ENCODE results near the gene TMEM62. TPM values are rescaled to one million over a fixed set of nuclear protein-coding genes. Genes with fewer than 3 reads are reported as not detected.
"Not testable (repeated sequence)": the region's sequence is repeated elsewhere in the genome, so short reads cannot be mapped to it uniquely, and the experiment has no call there.

The TMEM62 gene
- total RNA-seq, 2 experiments from 2014 or later = 21.2 to 34.7 TPM

DNA sequence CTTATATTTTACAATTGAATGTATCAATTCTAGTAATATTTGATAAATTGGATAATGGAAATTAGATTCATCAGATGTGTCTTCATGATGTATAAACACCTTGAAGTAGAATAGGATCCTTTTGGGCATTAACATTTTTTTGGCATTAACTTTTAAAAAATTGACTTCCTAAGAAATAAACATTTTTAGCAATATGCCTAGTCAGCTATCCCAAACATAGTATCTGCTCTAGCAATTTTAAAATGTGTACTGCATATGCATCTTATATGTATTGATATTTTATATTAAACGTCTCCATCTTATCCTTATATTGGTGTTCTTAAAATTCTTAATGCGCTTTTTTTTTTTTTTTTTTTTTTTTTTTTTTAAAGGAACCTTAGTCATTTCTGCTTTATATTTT is 60.3 kb downstream of the TMEM62 start:
- CTCF ChIA-PET = interaction anchor here (1.8 to 5.9 kb wide), 3 partner anchors 8 to 92 kb away, joined by 5 to 40 read pairs (median 12); partner anchors contain the start of gene CCNDBP1
- DNase-seq = no peak
- Mint-ChIP-seq H3K27me3 (no peaks in the 10 kb centered on the region), H3K4me1 (peaks cover 7% of the 10 kb centered on the region), H3K4me3 (no peak overlapping the region), H3K27ac (no peak overlapping the region), H3K9me3 (ENCODE audit: low read depth) (no peaks in the 10 kb centered on the region), H3K36me3 (peaks cover 63% of the 10 kb centered on the region)
- no peak for ATAC-seq

- ATAC-seq (no peak), DNase-seq (no peak)
- Mint-ChIP-seq H3K36me3 (peaks cover 56% of the 10 kb centered on the region), H3K4me1 (peaks cover 8% of the 10 kb centered on the region), H3K27me3 (no peaks in the 10 kb centered on the region), H3K4me3 (no peak overlapping the region), H3K27ac (no peak overlapping the region), H3K9me3 (ENCODE audit: low read depth) (no peaks in the 10 kb centered on the region)
- CTCF ChIA-PET = interaction anchor here (0.7 to 5.9 kb wide), 5 partner anchors 9 to 176 kb away, joined by 3 to 40 read pairs (median 5); partner anchors contain the start of gene CCNDBP1
Observed at GRCh38 chr15:43194795-43195194, 61.4 kb downstream of the TMEM62 start.

GRCh38 chr15:43196760-43197548 is 63.6 kb downstream of the TMEM62 start:
- H3K36me3 Mint-ChIP-seq = peaks cover 40% of the 10 kb centered on the region
- no peak for ATAC-seq
- H3K4me3 Mint-ChIP-seq = no peak overlapping the region
- no peaks in the 10 kb centered on the region for H3K27me3 Mint-ChIP-seq
- peaks cover 16% of the 10 kb centered on the region for H3K4me1 Mint-ChIP-seq
- CTCF ChIA-PET = interaction anchor here (0.6 to 5.9 kb wide), 2 partner anchors 7 to 1012 kb away, joined by 4 to 40 read pairs; no protein-coding TSS in a partner anchor
- no peak overlapping the region for H3K27ac Mint-ChIP-seq
- DNase-seq = no peak
- H3K9me3 Mint-ChIP-seq (ENCODE audit: low read depth) = no peaks in the 10 kb centered on the region

DNA sequence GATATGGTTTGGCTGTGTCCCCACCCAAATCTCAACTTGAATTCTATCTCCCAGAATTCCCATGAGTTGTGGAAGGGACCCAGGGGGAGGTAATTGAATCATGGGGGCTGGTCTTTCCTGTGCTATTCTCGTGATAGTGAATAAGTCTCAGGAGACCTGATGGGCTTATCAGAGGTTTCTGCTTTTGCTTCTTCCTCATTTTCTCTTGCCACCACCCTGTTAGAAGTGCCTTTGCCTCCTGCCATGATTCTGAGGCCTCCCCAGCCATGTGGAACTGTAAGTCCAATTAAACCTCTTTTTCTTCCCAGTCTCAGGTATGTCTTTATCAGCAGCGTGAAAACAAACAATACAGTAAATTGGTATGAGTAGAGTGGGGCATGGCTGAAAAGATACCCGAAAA is 64.4 kb downstream of the TMEM62 start:
- H3K4me3 Mint-ChIP-seq; H3K9me3 Mint-ChIP-seq (ENCODE audit: low read depth); H3K27ac Mint-ChIP-seq; DNase-seq; ATAC-seq; CTCF ChIA-PET; H3K27me3 Mint-ChIP-seq: not testable (repeated sequence)
- peaks cover 34% of the 10 kb centered on the region for H3K36me3 Mint-ChIP-seq
- H3K4me1 Mint-ChIP-seq = peaks cover 16% of the 10 kb centered on the region

- H3K27me3 Mint-ChIP-seq; ATAC-seq; DNase-seq; H3K9me3 Mint-ChIP-seq (ENCODE audit: low read depth); H3K27ac Mint-ChIP-seq; CTCF ChIA-PET; H3K4me3 Mint-ChIP-seq: not testable (repeated sequence)
- peaks cover 16% of the 10 kb centered on the region for H3K4me1 Mint-ChIP-seq
- peaks cover 29% of the 10 kb centered on the region for H3K36me3 Mint-ChIP-seq
Observed at GRCh38 chr15:43198556-43198955, 65.2 kb downstream of the TMEM62 start.

GRCh38 chr15:43198992-43199391 is 65.6 kb downstream of the TMEM62 start:
- H3K36me3 Mint-ChIP-seq = peaks cover 29% of the 10 kb centered on the region
- H3K9me3 Mint-ChIP-seq (ENCODE audit: low read depth) = no peaks in the 10 kb centered on the region
- H3K4me3 Mint-ChIP-seq = no peak overlapping the region
- no peak overlapping the region for H3K27ac Mint-ChIP-seq
- no peak for ATAC-seq
- no peaks in the 10 kb centered on the region for H3K27me3 Mint-ChIP-seq
- CTCF ChIA-PET = no interaction called here
- H3K4me1 Mint-ChIP-seq = peaks cover 16% of the 10 kb centered on the region
- no peak for DNase-seq

DNA sequence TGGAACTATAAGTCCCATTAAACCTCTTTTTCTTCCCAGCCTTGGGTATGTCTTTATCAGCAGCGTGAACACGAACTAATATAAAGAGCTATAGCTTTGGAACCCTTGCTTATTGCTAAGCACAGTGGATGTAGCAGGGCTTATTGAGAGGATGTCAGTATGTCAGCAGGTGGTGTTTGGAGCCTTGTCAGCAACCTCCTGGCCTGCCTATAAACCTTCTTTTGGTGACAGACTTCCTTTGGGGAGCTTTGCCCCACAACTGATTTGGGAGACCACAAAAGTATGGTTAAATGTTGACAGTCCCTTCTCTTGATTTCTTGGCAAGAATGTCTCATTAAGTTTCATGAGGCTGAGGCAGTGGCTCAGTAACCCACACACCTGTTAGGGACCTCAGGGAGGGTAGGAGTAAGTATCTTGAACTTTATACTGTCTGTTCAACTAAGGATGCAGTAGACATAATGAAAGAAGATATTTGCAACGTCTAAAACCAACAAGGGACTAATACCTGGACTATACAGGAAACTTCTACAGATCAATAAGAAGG is 66.6 kb downstream of the TMEM62 start:
- ATAC-seq (peak; percentile 37), DNase-seq (peak; percentile 49)
- Mint-ChIP-seq H3K9me3 (ENCODE audit: low read depth) (no peaks in the 10 kb centered on the region), H3K4me1 (peaks cover 20% of the 10 kb centered on the region), H3K4me3 (no peak overlapping the region), H3K27ac (no peak overlapping the region), H3K36me3 (peaks cover 21% of the 10 kb centered on the region), H3K27me3 (no peaks in the 10 kb centered on the region)
- CTCF ChIA-PET = interaction anchor here (1.3 kb wide), 1 partner anchor 25 kb away, joined by 3 read pairs; no protein-coding TSS in a partner anchor

GRCh38 chr15:43204016-43204901 is 70.9 kb downstream of the TMEM62 start:
- ATAC-seq = peak; percentile 73
- Mint-ChIP-seq H3K4me1 (peaks cover 17% of the 10 kb centered on the region), H3K27ac (no peak overlapping the region), H3K27me3 (peaks cover 13% of the 10 kb centered on the region), H3K9me3 (ENCODE audit: low read depth) (no peaks in the 10 kb centered on the region), H3K4me3 (no peak overlapping the region), H3K36me3 (no peaks in the 10 kb centered on the region)
- CTCF ChIA-PET = interaction anchor here (0.7 to 3.0 kb wide), 25 partner anchors 10 to 599 kb away, joined by 3 to 40 read pairs (median 4); partner anchors contain the start of genes EPB42 and TGM5
- DNase-seq = peak; percentile 72

GRCh38 chr15:43206054-43206453 is 72.7 kb downstream of the TMEM62 start:
- H3K9me3 Mint-ChIP-seq (ENCODE audit: low read depth) = no peaks in the 10 kb centered on the region
- CTCF ChIA-PET = no interaction called here
- H3K27ac Mint-ChIP-seq = no peak overlapping the region
- H3K4me1 Mint-ChIP-seq = peaks cover 4% of the 10 kb centered on the region
- no peak for ATAC-seq
- no peak overlapping the region for H3K4me3 Mint-ChIP-seq
- no peaks in the 10 kb centered on the region for H3K36me3 Mint-ChIP-seq
- H3K27me3 Mint-ChIP-seq = peaks cover 13% of the 10 kb centered on the region
- DNase-seq = no peak

DNA sequence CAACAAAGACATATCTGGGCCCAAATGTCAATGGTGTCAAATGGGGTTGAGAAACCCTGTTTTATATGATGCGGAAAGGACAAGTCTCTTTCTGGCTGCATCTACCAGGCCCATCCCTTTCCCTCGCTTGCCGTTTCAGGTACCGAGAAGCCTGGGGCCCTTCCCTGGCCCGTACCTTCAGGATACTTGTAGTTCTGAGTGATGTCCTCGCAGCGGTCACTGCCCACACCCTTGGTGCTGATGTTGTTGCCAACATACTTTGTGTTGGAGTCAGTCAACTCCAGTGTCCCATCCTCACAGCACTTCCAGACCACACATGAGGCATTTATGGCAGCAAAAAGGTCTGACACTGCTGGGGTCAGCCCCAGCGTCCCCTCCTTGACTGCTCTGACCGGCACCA is 73.6 kb downstream of the TMEM62 start:
- peaks cover 13% of the 10 kb centered on the region for H3K27me3 Mint-ChIP-seq
- H3K4me3 Mint-ChIP-seq = no peak overlapping the region
- H3K27ac Mint-ChIP-seq = no peak overlapping the region
- CTCF ChIA-PET = interaction anchor here (0.6 to 1.2 kb wide), 2 partner anchors 78 to 111 kb away, joined by 3 to 4 read pairs; no protein-coding TSS in a partner anchor
- no peak for ATAC-seq
- no peak for DNase-seq
- H3K36me3 Mint-ChIP-seq = no peaks in the 10 kb centered on the region
- peaks cover 4% of the 10 kb centered on the region for H3K4me1 Mint-ChIP-seq
- no peaks in the 10 kb centered on the region for H3K9me3 Mint-ChIP-seq (ENCODE audit: low read depth)

GRCh38 chr15:43208052-43209002 is 74.9 kb downstream of the TMEM62 start:
- ATAC-seq (no peak), DNase-seq (no peak)
- Mint-ChIP-seq H3K36me3 (no peaks in the 10 kb centered on the region), H3K4me3 (no peak overlapping the region), H3K9me3 (ENCODE audit: low read depth) (no peaks in the 10 kb centered on the region), H3K4me1 (peaks cover 4% of the 10 kb centered on the region), H3K27me3 (peaks cover 15% of the 10 kb centered on the region), H3K27ac (no peak overlapping the region)
- CTCF ChIA-PET = interaction anchor here (1.2 kb wide), 1 partner anchor 77 kb away, joined by 3 read pairs; no protein-coding TSS in a partner anchor

DNA sequence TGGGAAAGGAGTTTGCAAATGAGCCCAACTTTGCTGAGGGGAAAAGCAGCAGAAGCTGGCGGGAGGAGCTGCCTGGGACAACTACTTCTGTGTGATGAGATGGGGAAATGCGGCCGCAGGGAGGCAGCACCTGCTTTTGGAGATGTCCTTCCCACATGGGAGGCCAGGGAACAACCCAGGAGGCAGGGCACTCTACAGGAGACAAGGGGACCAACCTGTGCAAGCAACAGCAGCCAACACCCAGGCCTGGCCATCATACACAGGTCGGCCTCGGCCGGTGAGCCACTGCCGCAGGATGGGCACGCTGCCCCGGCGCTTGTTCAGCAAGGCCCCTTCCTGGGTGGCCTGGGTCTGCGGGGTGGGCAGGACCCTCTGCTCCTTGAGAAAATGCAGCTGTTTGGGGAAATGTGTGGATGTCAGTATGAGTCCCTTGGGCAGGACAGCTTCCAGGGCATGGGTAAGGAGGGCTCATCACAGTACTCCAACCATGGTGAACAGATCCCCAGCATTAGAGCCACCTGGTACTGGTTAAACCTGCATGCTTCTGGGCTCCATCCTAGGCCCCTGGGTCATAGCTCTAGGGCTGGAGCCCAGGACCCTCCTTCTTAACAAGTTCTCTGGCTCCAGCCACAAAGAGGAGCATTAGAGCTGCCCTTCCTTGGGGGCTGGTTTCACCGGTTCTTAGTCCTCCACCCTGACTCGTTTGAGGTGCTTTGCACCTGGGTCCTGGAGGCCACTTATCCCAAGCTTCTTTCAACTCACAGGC is 75.9 kb downstream of the TMEM62 start:
- H3K4me3 Mint-ChIP-seq = no peak overlapping the region
- H3K36me3 Mint-ChIP-seq = no peaks in the 10 kb centered on the region
- no peaks in the 10 kb centered on the region for H3K9me3 Mint-ChIP-seq (ENCODE audit: low read depth)
- ATAC-seq = no peak
- peaks cover 15% of the 10 kb centered on the region for H3K27me3 Mint-ChIP-seq
- peaks cover 2% of the 10 kb centered on the region for H3K4me1 Mint-ChIP-seq
- H3K27ac Mint-ChIP-seq = no peak overlapping the region
- CTCF ChIA-PET = no interaction called here
- DNase-seq = no peak
